Gastroesophageal sphincter (tissue), 3 donors: ENCODE data around the gene R3HDM2.

ENCODE experiments used
- CTCF ChIP-seq, 4 experiments: fragments of 200-600 bp in 2 of 4; fragments of 450-650 bp in 2 of 4; sonication (generic) in 1 of 4; IDR thresholded peaks; one replicate each; pipeline ENCODE4 v1.5.1; 2017 to 2019; ENCODE audit warnings: antibody characterized with exemption in 4 of 4, mild to moderate bottlenecking in 2 of 4, moderate library complexity in 2 of 4
- EP300 ChIP-seq: sonication (generic); formaldehyde crosslinking; IDR thresholded peaks from one replicate; pipeline ENCODE4 v1.6.1; 2017; ENCODE audit warnings: antibody characterized with exemption, mild to moderate bottlenecking
- POLR2A ChIP-seq, 2 donors: fragments of 450-650 bp; IDR thresholded peaks; one replicate each; pipeline ENCODE4 v1.6.1; 2017; ENCODE audit warnings: antibody characterized with exemption in 2 of 2, mild to moderate bottlenecking in 2 of 2, moderate library complexity in 1 of 2
- POLR2AphosphoS5 ChIP-seq: sonication (generic); formaldehyde crosslinking; IDR thresholded peaks from one replicate; pipeline ENCODE4 v1.6.1; 2017; ENCODE audit warnings: antibody characterized with exemption

GRCh38 chr12:57220770-57221168, 210.1 kb downstream of the R3HDM2 start:
- TF ChIP-seq POLR2AphosphoS5: no peak
- TF ChIP-seq CTCF (IDR thresholded peaks at IDR 0.05): no peak
- TF ChIP-seq POLR2A (IDR thresholded peaks at IDR 0.05): no peak
- no peak for TF ChIP-seq EP300
